Effector memory CD4-positive, alpha-beta T cell (primary cell): ENCODE results near the gene NECAB2.

ENCODE experiments used
- DNase-seq, 3 donors: peaks; one replicate each; pipeline ENCODE4 v3.0.0-alpha.2; 2020
- H3K27ac ChIP-seq: 2 replicates; pipeline ENCODE4 v1.7.0; 2013; ENCODE audit warnings: mild to moderate bottlenecking, low read length, moderate library complexity; ENCODE audit not compliant: insufficient read depth, poor library complexity, severe bottlenecking
- H3K27me3 ChIP-seq: replicated peaks from 2 replicates; pipeline ENCODE4 v1.7.0; 2013; ENCODE audit warnings: mild to moderate bottlenecking, low read length; ENCODE audit not compliant: insufficient read depth, control insufficient read depth, poor library complexity, severe bottlenecking
- H3K36me3 ChIP-seq: 2 replicates; pipeline ENCODE4 v1.7.0; 2013; ENCODE audit warnings: mild to moderate bottlenecking, low read length, moderate library complexity; ENCODE audit not compliant: control insufficient read depth, insufficient read depth
- H3K4me1 ChIP-seq: 2 replicates; pipeline ENCODE4 v1.7.0; 2013; ENCODE audit warnings: low read length, mild to moderate bottlenecking; ENCODE audit not compliant: control insufficient read depth, insufficient read depth, poor library complexity, severe bottlenecking
- H3K4me3 ChIP-seq: 2 replicates; pipeline ENCODE4 v1.7.0; 2013; ENCODE audit warnings: low read length, low read depth, mild to moderate bottlenecking; ENCODE audit not compliant: insufficient read depth, poor library complexity, severe bottlenecking
- H3K9me3 ChIP-seq: 2 replicates; pipeline ENCODE4 v1.7.0; 2013; ENCODE audit warnings: mild to moderate bottlenecking, low read length, moderate library complexity; ENCODE audit not compliant: control insufficient read depth

Gene NECAB2

DNA sequence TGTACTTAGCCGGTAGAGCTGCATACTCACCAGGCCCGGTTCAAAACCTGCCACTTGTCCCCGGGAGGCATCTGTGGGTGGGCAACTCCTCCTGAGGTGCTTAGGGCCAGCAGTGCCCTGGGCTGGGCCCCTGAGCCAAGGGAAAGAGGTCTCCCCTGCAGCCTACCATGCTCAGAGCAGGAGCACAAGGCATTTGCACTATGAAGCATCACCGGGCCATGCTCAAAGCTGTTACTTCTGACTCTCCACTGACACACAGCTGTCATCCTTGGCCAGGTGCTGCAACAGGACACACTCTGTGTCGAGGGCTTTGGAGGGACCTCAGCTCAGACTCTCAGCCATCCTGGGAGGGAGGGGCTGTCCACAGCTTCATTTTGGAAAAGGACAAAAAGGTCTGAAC is 37.3 kb downstream of the NECAB2 start:
- H3K27me3 ChIP-seq, result no peaks in the 10 kb centered on the region
- H3K27ac ChIP-seq, result no peak overlapping the region
- DNase-seq, result no peak
- H3K9me3 ChIP-seq, result no peaks in the 10 kb centered on the region
- H3K4me1 ChIP-seq, result no peaks in the 10 kb centered on the region
- no peak overlapping the region for H3K4me3 ChIP-seq
- no peaks in the 10 kb centered on the region for H3K36me3 ChIP-seq

DNA sequence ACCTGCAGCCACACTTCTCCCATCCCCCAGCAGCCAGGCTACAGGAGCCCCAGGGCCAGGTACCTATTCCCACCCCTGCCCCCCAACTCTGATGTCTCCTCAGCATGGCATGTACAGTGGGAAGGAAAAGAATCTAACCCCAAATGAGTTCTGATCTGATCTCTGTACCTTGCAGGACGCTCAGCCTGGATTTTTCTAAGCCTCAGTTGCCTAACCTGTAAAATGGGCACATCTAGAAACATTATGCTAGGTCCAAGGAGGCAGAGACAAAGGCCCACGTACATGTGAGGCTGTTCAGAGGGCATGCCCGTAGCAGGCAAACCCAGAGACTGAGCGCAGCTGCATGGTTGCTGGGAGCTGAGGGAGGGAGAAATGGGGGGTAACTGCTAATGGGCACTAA is 39.5 kb downstream of the NECAB2 start:
- H3K27ac ChIP-seq, result no peak overlapping the region
- H3K9me3 ChIP-seq, result no peaks in the 10 kb centered on the region
- DNase-seq, result no peak
- no peaks in the 10 kb centered on the region for H3K4me1 ChIP-seq
- no peaks in the 10 kb centered on the region for H3K27me3 ChIP-seq
- H3K4me3 ChIP-seq, result no peak overlapping the region
- no peaks in the 10 kb centered on the region for H3K36me3 ChIP-seq

DNA sequence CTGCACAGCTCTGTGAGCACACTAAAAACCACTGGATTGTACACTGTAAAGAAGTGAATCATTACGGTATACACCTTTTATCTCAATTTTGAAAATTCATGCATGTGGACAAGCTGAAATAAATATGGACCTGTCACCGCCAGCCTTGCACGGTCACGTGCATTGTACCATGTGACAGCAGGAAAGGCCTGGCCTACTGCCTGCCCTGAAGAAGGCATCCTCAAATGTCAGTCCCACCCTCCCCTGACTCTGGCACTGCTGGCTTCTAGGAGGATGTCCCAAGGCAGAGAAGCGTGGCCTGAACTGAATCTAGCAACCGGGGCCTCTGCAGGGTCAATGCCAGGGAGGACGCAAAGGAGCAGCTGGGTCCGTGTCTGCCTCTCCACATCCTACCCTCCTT is 39.9 kb downstream of the NECAB2 start:
- H3K4me1 ChIP-seq, result no peaks in the 10 kb centered on the region
- no peaks in the 10 kb centered on the region for H3K27me3 ChIP-seq
- no peaks in the 10 kb centered on the region for H3K9me3 ChIP-seq
- no peak overlapping the region for H3K4me3 ChIP-seq
- no peaks in the 10 kb centered on the region for H3K36me3 ChIP-seq
- no peak overlapping the region for H3K27ac ChIP-seq
- no peak for DNase-seq

DNA sequence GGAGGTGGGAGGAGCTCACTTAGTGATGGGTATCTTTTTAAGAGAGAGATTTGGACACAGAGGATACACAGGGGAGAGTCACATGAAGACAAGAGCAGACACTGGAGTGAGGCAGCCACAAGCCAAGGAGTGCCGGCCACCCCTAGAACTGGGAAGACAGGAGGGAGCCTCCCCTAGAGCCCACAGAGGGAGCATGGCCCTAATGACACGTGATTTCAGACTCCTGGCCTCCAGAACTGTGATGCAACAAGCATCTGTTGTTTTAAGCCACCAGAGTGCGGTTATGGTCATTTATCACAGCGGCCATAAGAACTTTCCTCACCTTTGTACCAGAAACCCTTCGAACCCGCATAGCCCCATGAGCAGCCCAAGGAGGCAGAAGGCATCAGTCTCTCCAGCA is 41.2 kb downstream of the NECAB2 start:
- H3K4me1 ChIP-seq, result no peaks in the 10 kb centered on the region
- no peaks in the 10 kb centered on the region for H3K36me3 ChIP-seq
- DNase-seq, result no peak
- H3K27ac ChIP-seq, result no peak overlapping the region
- H3K27me3 ChIP-seq, result no peaks in the 10 kb centered on the region
- no peaks in the 10 kb centered on the region for H3K9me3 ChIP-seq
- no peak overlapping the region for H3K4me3 ChIP-seq

DNA sequence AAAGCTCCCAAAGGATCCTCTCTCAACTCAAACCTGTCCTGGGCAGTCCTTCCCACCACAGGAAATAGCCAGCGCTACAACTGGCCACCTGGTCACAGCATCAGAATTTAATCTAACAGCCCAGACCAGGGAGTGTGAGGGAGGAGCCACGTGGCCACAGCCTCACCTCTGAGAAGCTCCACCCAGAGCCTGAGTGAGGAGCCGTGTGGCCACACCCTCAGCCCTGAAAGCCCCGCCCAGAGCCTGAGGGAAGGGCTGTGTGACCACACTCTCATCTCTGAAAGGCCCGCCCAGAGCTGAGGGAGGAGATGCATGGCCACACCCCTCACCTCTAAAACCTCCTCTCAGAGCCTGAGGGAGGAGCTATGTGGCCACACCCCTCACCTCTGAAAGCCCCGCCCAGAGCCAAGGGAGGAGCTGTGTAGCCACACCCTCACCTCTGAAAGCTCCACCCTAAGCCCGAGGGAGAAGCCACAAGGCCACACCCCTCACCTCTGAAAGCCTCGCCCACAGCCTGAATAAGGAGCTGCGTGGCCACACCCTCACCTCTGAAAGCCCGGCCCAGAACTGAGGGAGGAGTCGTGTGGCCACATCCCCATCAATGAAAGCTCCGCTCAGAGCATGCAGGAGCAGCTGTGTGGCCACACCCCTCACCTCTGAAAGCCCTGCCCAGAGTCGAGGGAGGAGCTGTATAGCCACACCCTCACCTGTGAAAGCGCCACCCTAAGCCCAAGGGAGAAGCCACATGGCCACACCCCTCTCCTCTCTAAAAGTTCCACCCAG is 45.9 kb downstream of the NECAB2 start:
- DNase-seq, result peak; percentile 13 to 27 (median 26)
- no peaks in the 10 kb centered on the region for H3K27me3 ChIP-seq

DNA sequence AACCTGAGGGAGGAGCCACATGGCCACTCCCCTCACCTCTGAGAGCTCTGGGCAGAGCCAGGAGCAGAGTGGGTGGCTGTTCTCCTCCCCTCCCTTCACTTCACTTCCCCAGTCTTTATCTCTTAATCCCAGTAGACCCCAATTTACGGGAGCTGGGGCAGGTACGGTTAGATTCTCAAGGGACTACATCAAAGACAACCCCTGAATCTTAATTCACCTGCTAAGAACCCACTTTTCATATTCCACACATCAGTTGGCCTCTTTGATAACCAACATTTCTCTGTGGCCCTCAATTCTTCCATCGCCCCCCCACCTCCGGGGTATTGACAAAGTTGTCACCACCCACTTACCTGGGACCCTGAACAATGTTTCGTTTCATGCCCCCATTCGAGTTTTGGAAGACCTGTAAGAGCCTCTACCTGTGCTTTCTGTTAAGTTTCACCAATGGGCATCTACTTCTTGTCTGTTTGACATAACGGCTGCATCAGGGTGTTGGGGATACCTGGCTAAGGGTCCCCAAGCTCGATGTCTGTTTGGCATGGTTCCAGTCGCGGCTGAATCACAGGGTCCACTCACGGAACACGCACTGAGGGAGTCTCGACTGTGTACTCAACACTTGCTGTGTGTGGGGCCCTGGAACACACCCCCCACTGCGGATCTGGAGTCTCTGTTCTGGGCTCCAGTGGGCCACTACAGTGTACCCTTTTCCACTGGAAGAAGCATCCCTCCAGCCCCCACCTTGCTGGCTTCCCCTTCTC is 46.7 kb downstream of the NECAB2 start:
- H3K36me3 ChIP-seq, result no peaks in the 10 kb centered on the region
- no peaks in the 10 kb centered on the region for H3K9me3 ChIP-seq
- H3K27ac ChIP-seq, result no peak overlapping the region
- DNase-seq, result no peak
- no peaks in the 10 kb centered on the region for H3K4me1 ChIP-seq
- no peaks in the 10 kb centered on the region for H3K27me3 ChIP-seq
- H3K4me3 ChIP-seq, result no peak overlapping the region

More for the DNA sequence above, 45.9 kb downstream of the NECAB2 start:
- no peaks in the 10 kb centered on the region for H3K9me3 ChIP-seq
- H3K4me3 ChIP-seq, result no peak overlapping the region
- no peaks in the 10 kb centered on the region for H3K36me3 ChIP-seq
- no peak overlapping the region for H3K27ac ChIP-seq
- H3K4me1 ChIP-seq, result no peaks in the 10 kb centered on the region

DNA sequence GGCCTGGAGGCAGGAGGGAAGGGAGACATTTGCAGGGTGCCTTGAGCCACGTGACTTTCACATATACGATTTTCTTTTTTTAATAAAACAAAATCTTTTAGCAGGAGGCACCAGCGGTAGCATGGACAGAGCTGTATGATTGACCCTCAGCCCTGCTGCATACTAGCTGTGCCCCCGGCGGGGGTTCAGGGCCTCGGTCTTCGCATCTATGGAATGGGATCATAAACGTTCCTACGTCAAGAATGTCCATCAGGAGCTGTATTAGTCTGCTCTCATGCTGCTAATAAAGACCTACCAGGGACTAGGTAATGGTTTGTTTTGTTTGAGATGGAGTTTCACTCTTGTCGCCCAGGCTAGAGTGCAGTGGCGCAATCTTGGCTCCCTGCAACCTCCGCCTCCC is 47.4 kb downstream of the NECAB2 start:
- Histone ChIP-seq H3K27me3 (no peaks in the 10 kb centered on the region), H3K4me3 (no peak overlapping the region), H3K36me3 (no peaks in the 10 kb centered on the region), H3K27ac (no peak overlapping the region), H3K9me3 (no peaks in the 10 kb centered on the region), H3K4me1 (no peaks in the 10 kb centered on the region)
- no peak for DNase-seq

DNA sequence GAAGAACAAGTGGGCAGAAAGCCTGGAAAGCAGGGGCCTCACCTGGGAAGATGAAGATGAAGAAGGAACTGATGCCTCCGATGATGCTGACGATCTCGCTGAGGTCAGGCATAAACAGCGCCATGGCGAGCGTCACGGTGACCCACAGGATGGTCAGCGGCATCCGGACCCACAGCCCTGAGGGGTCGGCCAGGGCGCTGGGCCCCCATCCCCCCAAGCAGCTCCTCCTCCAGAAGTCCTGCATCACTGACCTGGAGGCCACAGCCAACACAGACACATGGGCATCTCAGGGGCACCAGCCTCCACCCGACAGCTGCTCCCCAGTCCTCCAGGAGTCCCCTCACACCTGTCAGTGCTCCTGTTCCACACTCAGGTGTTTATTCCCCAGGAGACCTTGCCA is 48.4 kb downstream of the NECAB2 start:
- H3K27ac ChIP-seq, result no peak overlapping the region
- H3K4me3 ChIP-seq, result no peak overlapping the region
- no peak for DNase-seq
- H3K36me3 ChIP-seq, result no peaks in the 10 kb centered on the region
- H3K4me1 ChIP-seq, result no peaks in the 10 kb centered on the region
- H3K27me3 ChIP-seq, result no peaks in the 10 kb centered on the region
- no peaks in the 10 kb centered on the region for H3K9me3 ChIP-seq

DNA sequence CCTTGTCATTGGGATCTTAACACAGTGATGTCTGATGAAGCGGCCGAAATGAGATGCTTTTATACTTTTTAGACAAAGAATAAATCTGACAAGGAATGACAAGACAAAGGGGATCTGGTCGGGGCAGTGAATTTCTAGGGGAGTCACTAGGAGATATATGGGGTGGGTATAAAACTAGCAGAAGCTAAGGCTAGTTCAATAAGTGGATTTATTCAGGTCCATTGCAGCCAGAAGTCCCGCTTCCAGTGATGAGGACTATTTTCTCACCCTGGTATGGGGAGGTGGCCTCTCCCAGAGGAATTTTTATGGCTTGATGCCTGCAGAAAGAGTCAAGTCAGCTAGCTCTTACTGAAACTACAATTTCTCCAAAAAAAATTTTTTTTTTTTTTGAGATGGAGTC is 50.7 kb downstream of the NECAB2 start:
- DNase-seq, result no peak
- H3K4me1 ChIP-seq, result no peaks in the 10 kb centered on the region
- H3K36me3 ChIP-seq, result no peaks in the 10 kb centered on the region
- H3K4me3 ChIP-seq, result no peak overlapping the region
- H3K27ac ChIP-seq, result no peak overlapping the region
- H3K9me3 ChIP-seq, result no peaks in the 10 kb centered on the region
- H3K27me3 ChIP-seq, result no peaks in the 10 kb centered on the region

DNA sequence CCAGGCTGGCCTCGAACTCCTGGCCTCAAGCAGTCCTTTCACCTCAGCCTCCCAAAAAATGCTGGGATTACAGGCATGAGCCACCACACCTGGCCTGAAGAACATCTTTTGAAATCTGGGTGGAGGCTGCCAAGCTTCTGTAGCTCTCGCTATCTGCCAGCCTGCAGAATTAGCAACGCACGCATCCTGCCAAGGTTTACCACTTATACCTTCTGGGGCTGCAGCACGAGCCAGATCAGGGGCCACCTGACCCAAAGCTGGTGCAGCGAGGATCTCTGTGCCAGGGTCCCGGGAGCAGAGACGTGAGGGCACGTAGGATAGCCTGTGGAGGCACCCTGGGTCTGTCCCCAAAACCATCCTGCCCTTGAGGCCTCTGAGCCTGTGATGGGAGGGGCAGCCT is 52.3 kb downstream of the NECAB2 start:
- no peak for DNase-seq
- Histone ChIP-seq H3K4me3 (no peak overlapping the region), H3K27ac (no peak overlapping the region), H3K9me3 (no peaks in the 10 kb centered on the region), H3K4me1 (no peaks in the 10 kb centered on the region), H3K27me3 (no peaks in the 10 kb centered on the region), H3K36me3 (no peaks in the 10 kb centered on the region)
